Astrocyte (in vitro differentiated cells and primary cell): ENCODE measurements around the gene PIK3C2G. TPM values are rescaled to one million over a fixed set of nuclear protein-coding genes. Genes with fewer than 3 reads are reported as not detected.

Experiments used
- DNase-seq: peaks from one replicate; pipeline ENCODE4 v3.0.0-alpha.2; 2010; ENCODE audit warnings: low read depth
- FAIRE-seq: peaks from 2 replicates; lab custom pipeline; 2011; peaks lifted over from hg19 to GRCh38; lab: Jason Lieb, UNC
- H2AFZ ChIP-seq: 2 replicates; pipeline ENCODE4 v1.6.0; 2012; ENCODE audit warnings: low read depth, low read length, inconsistent platforms
- H3K27ac ChIP-seq: 2 replicates; pipeline ENCODE4 v1.5.1; 2011; ENCODE audit warnings: low read depth, low read length, inconsistent platforms
- H3K27me3 ChIP-seq: 2 replicates; pipeline ENCODE4 v1.6.0; 2011; ENCODE audit warnings: low read length, inconsistent platforms; ENCODE audit not compliant: insufficient read depth
- H3K36me3 ChIP-seq: 2 replicates; pipeline ENCODE4 v1.5.1; 2011; ENCODE audit warnings: low read length, inconsistent platforms; ENCODE audit not compliant: insufficient read depth
- H3K4me1 ChIP-seq: 2 replicates; pipeline ENCODE4 v1.5.1; 2011; ENCODE audit warnings: low read length, inconsistent platforms; ENCODE audit not compliant: insufficient read depth
- H3K4me2 ChIP-seq: 2 replicates; pipeline ENCODE4 v1.6.0; 2012; ENCODE audit warnings: low read length, inconsistent platforms
- H3K4me3 ChIP-seq: 2 replicates; pipeline ENCODE4 v1.5.1; 2011; ENCODE audit warnings: low read depth, mild to moderate bottlenecking, low read length, inconsistent platforms; ENCODE audit not compliant: insufficient read depth
- H3K79me2 ChIP-seq: 2 replicates; pipeline ENCODE4 v1.6.0; 2012; ENCODE audit warnings: mild to moderate bottlenecking, low read length, inconsistent platforms; ENCODE audit not compliant: insufficient read depth
- H3K9ac ChIP-seq: 2 replicates; pipeline ENCODE4 v1.6.0; 2012; ENCODE audit warnings: mild to moderate bottlenecking, low read length, inconsistent platforms
- H3K9me3 ChIP-seq: 2 replicates; pipeline ENCODE4 v1.5.1; 2012; ENCODE audit warnings: low read depth, mild to moderate bottlenecking, low read length, inconsistent platforms; ENCODE audit not compliant: insufficient read depth
- H4K20me1 ChIP-seq: 2 replicates; pipeline ENCODE4 v1.6.0; 2012; ENCODE audit warnings: low read length, inconsistent platforms; ENCODE audit not compliant: insufficient read depth
- H3K27ac Mint-ChIP-seq: one replicate; pipeline ENCODE4 v1.8.0; 2021; ENCODE audit warnings: mild to moderate bottlenecking, mixed read lengths; ENCODE audit not compliant: unreplicated experiment
- H3K27me3 Mint-ChIP-seq: one replicate; pipeline ENCODE4 v1.8.0; 2021; ENCODE audit warnings: low read depth, mixed read lengths; ENCODE audit not compliant: unreplicated experiment
- H3K36me3 Mint-ChIP-seq: one replicate; pipeline ENCODE4 v1.8.0; 2021; ENCODE audit warnings: low read depth, mixed read lengths; ENCODE audit not compliant: unreplicated experiment
- H3K4me1 Mint-ChIP-seq: one replicate; pipeline ENCODE4 v1.8.0; 2021; ENCODE audit warnings: low read depth, mixed read lengths; ENCODE audit not compliant: unreplicated experiment
- H3K4me3 Mint-ChIP-seq: one replicate; pipeline ENCODE4 v1.8.0; 2021; ENCODE audit warnings: mild to moderate bottlenecking, moderate library complexity, mixed read lengths; ENCODE audit not compliant: unreplicated experiment
- H3K9me3 Mint-ChIP-seq: one replicate; pipeline ENCODE4 v1.8.0; 2021; ENCODE audit warnings: mild to moderate bottlenecking, mixed read lengths; ENCODE audit not compliant: unreplicated experiment
- EZH2 ChIP-seq: IDR thresholded peaks from 2 replicates; pipeline ENCODE4 v1.6.1; 2012; ENCODE audit warnings: mild to moderate bottlenecking, low read length, inconsistent platforms; ENCODE audit not compliant: insufficient read depth
- total RNA-seq: library from RNA; stranded (reverse); gene quantifications from 2 replicates; pipeline ENCODE4 v1.2.1, GENCODE V29; 2021
- TF ChIP-seq, protein P1 (sequence below): IDR thresholded peaks from 2 replicates; pipeline ENCODE4 v1.5.1; 2011; ENCODE audit warnings: low read depth, mild to moderate bottlenecking, inconsistent platforms, low read length, moderate library complexity; ENCODE audit not compliant: insufficient read depth

PIK3C2G gene
- total RNA-seq, 1 donor from 2014 or later, result 0.05 TPM

DNA sequence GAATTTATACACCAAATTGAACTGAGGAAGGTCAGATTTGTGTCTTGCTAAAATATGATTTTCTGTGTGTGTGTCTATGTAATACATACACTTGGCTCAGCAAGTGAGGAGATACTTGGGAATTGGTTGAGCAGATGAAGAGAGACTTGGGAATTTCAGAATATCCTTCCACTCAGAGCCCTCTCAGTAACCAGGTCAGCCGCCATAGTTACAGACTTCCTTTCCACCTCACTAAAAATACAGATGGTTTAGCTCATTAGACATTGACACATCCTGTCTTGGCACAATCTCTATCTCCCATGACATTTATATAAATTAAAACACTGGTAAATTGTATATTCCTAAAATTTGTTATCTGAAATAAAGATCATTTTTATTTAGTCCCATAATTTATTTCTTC lies 15.9 kb downstream of the PIK3C2G start:
- no peaks in the 10 kb centered on the region for H3K79me2 ChIP-seq
- no peaks in the 10 kb centered on the region for H3K27me3 ChIP-seq
- peak; percentile 5 for DNase-seq
- H3K4me3 ChIP-seq, result no peak overlapping the region
- peaks cover 14% of the 10 kb centered on the region for H3K4me1 ChIP-seq
- no peak overlapping the region for H3K4me2 ChIP-seq
- no peak for TF ChIP-seq EZH2
- TF ChIP-seq, protein P1, sequence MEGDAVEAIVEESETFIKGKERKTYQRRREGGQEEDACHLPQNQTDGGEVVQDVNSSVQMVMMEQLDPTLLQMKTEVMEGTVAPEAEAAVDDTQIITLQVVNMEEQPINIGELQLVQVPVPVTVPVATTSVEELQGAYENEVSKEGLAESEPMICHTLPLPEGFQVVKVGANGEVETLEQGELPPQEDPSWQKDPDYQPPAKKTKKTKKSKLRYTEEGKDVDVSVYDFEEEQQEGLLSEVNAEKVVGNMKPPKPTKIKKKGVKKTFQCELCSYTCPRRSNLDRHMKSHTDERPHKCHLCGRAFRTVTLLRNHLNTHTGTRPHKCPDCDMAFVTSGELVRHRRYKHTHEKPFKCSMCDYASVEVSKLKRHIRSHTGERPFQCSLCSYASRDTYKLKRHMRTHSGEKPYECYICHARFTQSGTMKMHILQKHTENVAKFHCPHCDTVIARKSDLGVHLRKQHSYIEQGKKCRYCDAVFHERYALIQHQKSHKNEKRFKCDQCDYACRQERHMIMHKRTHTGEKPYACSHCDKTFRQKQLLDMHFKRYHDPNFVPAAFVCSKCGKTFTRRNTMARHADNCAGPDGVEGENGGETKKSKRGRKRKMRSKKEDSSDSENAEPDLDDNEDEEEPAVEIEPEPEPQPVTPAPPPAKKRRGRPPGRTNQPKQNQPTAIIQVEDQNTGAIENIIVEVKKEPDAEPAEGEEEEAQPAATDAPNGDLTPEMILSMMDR, result no peak
- no peak overlapping the region for H3K4me3 Mint-ChIP-seq
- no peaks in the 10 kb centered on the region for H3K9me3 Mint-ChIP-seq
- no peaks in the 10 kb centered on the region for H3K36me3 Mint-ChIP-seq
- H3K27me3 Mint-ChIP-seq, result no peaks in the 10 kb centered on the region
- no peak for FAIRE-seq
- H3K9ac ChIP-seq, result no peak overlapping the region
- peaks cover 19% of the 10 kb centered on the region for H3K4me1 Mint-ChIP-seq
- H3K9me3 ChIP-seq, result no peaks in the 10 kb centered on the region
- no peak overlapping the region for H2AFZ ChIP-seq
- peak overlapping the region; percentile 22 for H3K27ac Mint-ChIP-seq
- no peaks in the 10 kb centered on the region for H4K20me1 ChIP-seq
- H3K36me3 ChIP-seq, result no peaks in the 10 kb centered on the region
- H3K27ac ChIP-seq, result no peak overlapping the region

DNA sequence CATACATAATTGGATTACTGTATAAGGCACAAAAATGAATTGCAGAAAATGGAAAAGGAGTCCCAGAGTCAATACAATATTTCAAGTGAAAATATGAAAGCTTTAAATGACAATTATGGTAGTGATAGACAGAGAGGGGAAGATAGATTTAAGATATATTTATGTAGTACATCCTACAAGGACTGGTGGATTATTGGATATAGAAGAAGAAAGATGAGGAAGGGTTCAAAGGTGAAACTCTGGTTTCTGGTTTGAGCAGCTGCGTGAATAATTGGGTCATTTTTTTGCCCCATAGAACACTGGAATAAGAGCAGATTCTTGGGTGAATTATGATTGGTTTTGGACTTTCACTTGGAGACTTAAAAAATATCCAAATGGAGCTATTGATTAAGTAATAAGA lies 19.4 kb downstream of the PIK3C2G start:
- H4K20me1 ChIP-seq, result no peaks in the 10 kb centered on the region
- H3K9me3 Mint-ChIP-seq, result no peaks in the 10 kb centered on the region
- TF ChIP-seq, protein P1, result no peak
- no peak for TF ChIP-seq EZH2
- H3K4me3 Mint-ChIP-seq, result no peak overlapping the region
- no peaks in the 10 kb centered on the region for H3K36me3 ChIP-seq
- H3K4me1 ChIP-seq, result peaks cover 7% of the 10 kb centered on the region
- no peaks in the 10 kb centered on the region for H3K27me3 ChIP-seq
- H3K4me2 ChIP-seq, result no peak overlapping the region
- H3K9ac ChIP-seq, result no peak overlapping the region
- no peaks in the 10 kb centered on the region for H3K36me3 Mint-ChIP-seq
- no peaks in the 10 kb centered on the region for H3K79me2 ChIP-seq
- H3K9me3 ChIP-seq, result no peaks in the 10 kb centered on the region
- no peaks in the 10 kb centered on the region for H3K27me3 Mint-ChIP-seq
- H3K4me1 Mint-ChIP-seq, result peaks cover 21% of the 10 kb centered on the region
- H2AFZ ChIP-seq, result no peak overlapping the region
- DNase-seq (peak; percentile 49), FAIRE-seq (no peak)
- H3K27ac ChIP-seq, result no peak overlapping the region
- no peak overlapping the region for H3K4me3 ChIP-seq
- H3K27ac Mint-ChIP-seq, result no peak overlapping the region

DNA sequence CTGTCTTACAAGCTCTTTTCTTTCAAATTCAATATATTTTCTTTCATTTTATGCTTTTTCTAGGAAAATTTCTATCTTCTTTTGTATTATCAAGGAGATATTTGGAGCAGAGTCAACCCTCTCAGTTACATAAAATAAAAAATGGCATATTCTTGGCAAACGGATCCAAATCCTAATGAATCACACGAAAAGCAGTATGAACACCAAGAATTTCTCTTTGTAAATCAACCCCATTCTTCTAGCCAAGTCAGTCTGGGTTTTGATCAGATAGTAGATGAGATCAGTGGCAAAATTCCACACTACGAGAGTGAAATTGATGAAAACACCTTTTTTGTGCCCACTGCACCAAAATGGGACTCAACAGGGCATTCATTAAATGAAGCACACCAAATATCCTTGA lies 20.6 kb downstream of the PIK3C2G start:
- Histone ChIP-seq H3K4me2 (no peak overlapping the region), H3K36me3 (no peaks in the 10 kb centered on the region), H3K4me3 (no peak overlapping the region), H4K20me1 (no peaks in the 10 kb centered on the region), H3K79me2 (no peaks in the 10 kb centered on the region), H3K9ac (no peak overlapping the region), H2AFZ (no peak overlapping the region), H3K4me1 (no peaks in the 10 kb centered on the region), H3K9me3 (no peaks in the 10 kb centered on the region), H3K27me3 (no peaks in the 10 kb centered on the region), H3K27ac (no peak overlapping the region)
- no peak overlapping the region for H3K4me3 Mint-ChIP-seq
- TF ChIP-seq, protein P1, result no peak
- no peak for TF ChIP-seq EZH2
- H3K27me3 Mint-ChIP-seq, result no peaks in the 10 kb centered on the region
- H3K4me1 Mint-ChIP-seq, result peaks cover 13% of the 10 kb centered on the region
- FAIRE-seq, result no peak
- H3K27ac Mint-ChIP-seq, result no peak overlapping the region
- H3K36me3 Mint-ChIP-seq, result no peaks in the 10 kb centered on the region
- H3K9me3 Mint-ChIP-seq, result no peaks in the 10 kb centered on the region
- DNase-seq, result peak; percentile 51
